Measurements from ENCODE around the gene ELMO3.

ELMO3 gene

DNA sequence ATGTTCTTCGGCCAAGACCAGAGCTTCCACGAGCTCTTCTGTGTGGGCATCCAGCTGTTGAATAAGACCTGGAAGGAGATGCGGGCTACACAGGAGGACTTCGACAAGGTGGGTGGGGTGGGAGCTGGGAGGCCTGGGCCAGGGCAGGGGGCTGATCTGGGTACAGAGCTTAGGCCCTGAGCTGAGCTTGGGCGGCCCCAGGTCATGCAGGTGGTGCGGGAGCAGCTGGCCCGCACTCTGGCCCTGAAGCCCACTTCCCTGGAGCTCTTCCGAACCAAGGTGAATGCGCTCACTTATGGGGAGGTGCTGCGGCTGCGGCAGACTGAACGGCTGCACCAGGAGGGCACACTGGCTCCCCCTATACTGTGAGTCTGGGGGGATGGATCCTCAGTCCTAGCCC lies 3.5 kb downstream of the ELMO3 start:
- Histone ChIP-seq H3K27ac (ENCODE audit: low read depth, low read length) (no peak overlapping the region), H3K9me2 (replicated peaks; ENCODE audit: control insufficient read depth, low read length) (no peaks in the 10 kb centered on the region), H3K79me2 (ENCODE audit: control insufficient read depth, low read length) (no peaks in the 10 kb centered on the region), H3K4me1 (ENCODE audit: control insufficient read depth, low read length) (no peaks in the 10 kb centered on the region), H3K4me2 (ENCODE audit: low read length) (no peak overlapping the region), H3K9me3 (ENCODE audit: control insufficient read depth, insufficient read depth, low read length) (no peaks in the 10 kb centered on the region), H4K20me1 (ENCODE audit: control insufficient read depth, insufficient read depth, low read depth, low read length) (no peaks in the 10 kb centered on the region), H3F3A (ENCODE audit: control insufficient read depth, insufficient read depth) (no peaks in the 10 kb centered on the region; the same call in 1 of the 2 replicates), H3K36me3 (ENCODE audit: control insufficient read depth, low read length) (peaks cover 59% of the 10 kb centered on the region), H3K4me3 (ENCODE audit: low read length) (no peak overlapping the region), H3K27me3 (ENCODE audit: control insufficient read depth, low read length) (no peaks in the 10 kb centered on the region)
- TF ChIP-seq CTCF (IDR thresholded peaks at IDR 0.05; ENCODE audit: low read depth, low read length, poor library complexity, severe bottlenecking) (no peak), EZH2phosphoT487 (IDR thresholded peaks at IDR 0.05; ENCODE audit: borderline replicate concordance, low read length) (no peak)

DNA sequence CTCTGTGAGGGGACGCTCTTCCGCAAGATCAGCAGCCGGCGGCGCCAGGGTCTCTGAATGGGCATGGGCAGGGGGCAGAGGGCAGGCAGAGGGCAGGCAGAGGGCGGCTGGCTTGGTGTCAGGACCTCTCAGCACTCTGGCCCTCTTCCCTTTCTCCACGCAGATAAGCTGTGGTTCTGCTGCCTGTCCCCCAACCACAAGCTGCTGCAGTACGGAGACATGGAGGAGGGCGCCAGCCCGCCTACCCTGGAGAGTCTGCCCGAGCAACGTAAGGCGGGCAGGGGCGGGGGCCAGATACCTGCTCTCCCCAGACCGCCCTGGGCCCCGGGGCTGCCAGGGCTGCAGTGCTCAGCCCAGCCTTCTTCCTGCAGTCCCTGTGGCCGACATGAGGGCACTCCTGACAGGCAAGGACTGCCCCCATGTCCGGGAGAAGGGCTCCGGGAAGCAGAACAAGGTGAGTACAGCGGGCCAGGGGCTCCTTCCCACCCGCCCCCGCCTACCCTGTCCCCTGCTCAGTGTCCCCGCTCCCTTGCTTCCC lies 4.1 kb downstream of the ELMO3 start:
- Histone ChIP-seq H3K9me2 (replicated peaks; ENCODE audit: control insufficient read depth, low read length) (no peaks in the 10 kb centered on the region), H3K4me1 (ENCODE audit: control insufficient read depth, low read length) (no peaks in the 10 kb centered on the region), H3K27ac (ENCODE audit: low read depth, low read length) (no peak overlapping the region), H3K9me3 (ENCODE audit: control insufficient read depth, insufficient read depth, low read length) (no peaks in the 10 kb centered on the region), H3F3A (ENCODE audit: control insufficient read depth, insufficient read depth) (no peaks in the 10 kb centered on the region; the same call in 1 of the 2 replicates), H3K4me2 (ENCODE audit: low read length) (no peak overlapping the region), H4K20me1 (ENCODE audit: control insufficient read depth, insufficient read depth, low read depth, low read length) (no peaks in the 10 kb centered on the region), H3K4me3 (ENCODE audit: low read length) (no peak overlapping the region), H3K36me3 (ENCODE audit: control insufficient read depth, low read length) (peaks cover 53% of the 10 kb centered on the region), H3K79me2 (ENCODE audit: control insufficient read depth, low read length) (no peaks in the 10 kb centered on the region), H3K27me3 (ENCODE audit: control insufficient read depth, low read length) (no peaks in the 10 kb centered on the region)
- no peak for TF ChIP-seq CTCF (IDR thresholded peaks at IDR 0.05; ENCODE audit: low read depth, low read length, poor library complexity, severe bottlenecking)
- no peak for TF ChIP-seq EZH2phosphoT487 (IDR thresholded peaks at IDR 0.05; ENCODE audit: borderline replicate concordance, low read length)

GRCh38 chr16:67204076-67204475 lies 5.1 kb downstream of the ELMO3 start:
- Histone ChIP-seq H3K27me3 (ENCODE audit: control insufficient read depth, low read length) (no peaks in the 10 kb centered on the region), H3F3A (ENCODE audit: control insufficient read depth, insufficient read depth) (no peaks in the 10 kb centered on the region; the same call in 1 of the 2 replicates), H3K27ac (ENCODE audit: low read depth, low read length) (no peak overlapping the region), H3K9me3 (ENCODE audit: control insufficient read depth, insufficient read depth, low read length) (no peaks in the 10 kb centered on the region), H3K4me2 (ENCODE audit: low read length) (no peak overlapping the region), H3K79me2 (ENCODE audit: control insufficient read depth, low read length) (no peaks in the 10 kb centered on the region), H4K20me1 (ENCODE audit: control insufficient read depth, insufficient read depth, low read depth, low read length) (no peaks in the 10 kb centered on the region), H3K4me3 (ENCODE audit: low read length) (no peak overlapping the region), H3K36me3 (ENCODE audit: control insufficient read depth, low read length) (peaks cover 42% of the 10 kb centered on the region), H3K4me1 (ENCODE audit: control insufficient read depth, low read length) (no peaks in the 10 kb centered on the region), H3K9me2 (replicated peaks; ENCODE audit: control insufficient read depth, low read length) (no peaks in the 10 kb centered on the region)
- TF ChIP-seq CTCF (IDR thresholded peaks at IDR 0.05; ENCODE audit: low read depth, low read length, poor library complexity, severe bottlenecking) = no peak
- no peak for TF ChIP-seq EZH2phosphoT487 (IDR thresholded peaks at IDR 0.05; ENCODE audit: borderline replicate concordance, low read length)
